CD1c-positive myeloid dendritic cell (primary cell): ENCODE data around the gene TENT4B.

Source experiments
- DNase-seq: peaks from one replicate; pipeline ENCODE4 v3.0.0-alpha.2; 2016; ENCODE audit errors: extremely low spot score

TENT4B gene

GRCh38 chr16:50271148-50272041 is 118.3 kb downstream of the TENT4B start:
- DNase-seq = no peak

GRCh38 chr16:50272111-50272571 is 119.0 kb downstream of the TENT4B start:
- no peak for DNase-seq

- DNase-seq = no peak
Measured at GRCh38 chr16:50272687-50273381, 119.7 kb downstream of the TENT4B start.

GRCh38 chr16:50273382-50273690 is 120.2 kb downstream of the TENT4B start:
- DNase-seq = no peak

- DNase-seq = peak; percentile 90
Measured at GRCh38 chr16:50273888-50274325, 120.8 kb downstream of the TENT4B start.

GRCh38 chr16:50274326-50275097 is 121.4 kb downstream of the TENT4B start:
- peak; percentile 69 for DNase-seq

- DNase-seq = no peak
Measured at GRCh38 chr16:50275098-50275415, 122.0 kb downstream of the TENT4B start.

GRCh38 chr16:50275428-50276325 is 122.6 kb downstream of the TENT4B start:
- DNase-seq = peak; percentile 42

- peak; percentile 30 for DNase-seq
Measured at GRCh38 chr16:50276326-50276640, 123.2 kb downstream of the TENT4B start.

GRCh38 chr16:50276801-50277555 is 123.9 kb downstream of the TENT4B start:
- peak; percentile 81 for DNase-seq

GRCh38 chr16:50278251-50278650 is 125.1 kb downstream of the TENT4B start:
- no peak for DNase-seq

GRCh38 chr16:50279504-50279865 is 126.4 kb downstream of the TENT4B start:
- no peak for DNase-seq

GRCh38 chr16:50280932-50281331 is 127.8 kb downstream of the TENT4B start:
- no peak for DNase-seq
